ENCODE results near the gene DAPK1.

The DAPK1 gene

GRCh38 chr9:87564791-87565241 lies 67.1 kb downstream of the DAPK1 start:
- Histone ChIP-seq H3K79me2 (ENCODE audit: low read length) (peaks cover 44% of the 10 kb centered on the region), H3K9ac (ENCODE audit: low read length) (no peak overlapping the region), H3K4me3 (ENCODE audit: low read length) (no peak overlapping the region), H4K20me1 (ENCODE audit: insufficient read depth, low read length) (no peaks in the 10 kb centered on the region), H3K36me3 (replicated peaks; ENCODE audit: insufficient read depth, low read length) (no peaks in the 10 kb centered on the region), H3F3A (ENCODE audit: insufficient read depth, low read length) (no peaks in the 10 kb centered on the region), H3K9me2 (replicated peaks; ENCODE audit: insufficient read depth, low read length) (no peaks in the 10 kb centered on the region), H3K9me3 (replicated peaks; ENCODE audit: insufficient read depth, low read length) (no peaks in the 10 kb centered on the region), H2AFZ (ENCODE audit: low read length) (no peak overlapping the region), H3K4me1 (ENCODE audit: low read length) (no peaks in the 10 kb centered on the region), H3K27me3 (replicated peaks; ENCODE audit: insufficient read depth, low read length) (no peaks in the 10 kb centered on the region), H3K27ac (ENCODE audit: low read length) (no peak overlapping the region), H3K4me2 (ENCODE audit: low read depth, low read length) (no peak overlapping the region)
- DNase-seq, result no peak
- TF ChIP-seq EZH2phosphoT487 (IDR thresholded peaks at IDR 0.05; ENCODE audit: low read length) (no peak), CTCF (IDR thresholded peaks at IDR 0.05; ENCODE audit: low read length) (no peak), EZH2 (optimal IDR thresholded peaks at IDR 0.05; ENCODE audit: low read depth, low read length) (no peak)

DNA sequence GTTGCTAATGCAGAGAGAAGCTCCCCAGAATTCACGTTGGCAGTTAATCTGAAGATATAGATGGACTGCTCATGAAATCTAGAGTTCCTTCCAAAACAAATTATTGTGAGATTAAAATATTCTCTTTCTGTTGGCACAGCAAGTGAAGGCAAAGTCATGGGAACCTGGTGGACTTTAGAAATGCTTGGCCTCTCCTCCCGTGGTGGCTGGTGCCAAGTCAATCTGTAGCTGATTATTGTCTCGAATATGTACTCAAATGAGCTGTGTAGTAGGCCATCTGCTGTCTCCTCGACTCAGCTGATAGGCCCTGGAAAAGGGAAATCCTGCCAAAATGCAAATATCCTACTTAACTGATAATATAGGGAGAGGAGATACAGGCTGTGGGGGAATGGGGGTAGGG lies 69.3 kb downstream of the DAPK1 start:
- no peak overlapping the region for H3K27ac ChIP-seq (ENCODE audit: low read length)
- no peak overlapping the region for H2AFZ ChIP-seq (ENCODE audit: low read length)
- H3K27me3 ChIP-seq (replicated peaks; ENCODE audit: insufficient read depth, low read length), result no peaks in the 10 kb centered on the region
- H3K9me3 ChIP-seq (replicated peaks; ENCODE audit: insufficient read depth, low read length), result no peaks in the 10 kb centered on the region
- no peaks in the 10 kb centered on the region for H3K4me1 ChIP-seq (ENCODE audit: low read length)
- no peak for DNase-seq
- H4K20me1 ChIP-seq (ENCODE audit: insufficient read depth, low read length), result no peaks in the 10 kb centered on the region
- H3K79me2 ChIP-seq (ENCODE audit: low read length), result peaks cover 52% of the 10 kb centered on the region
- TF ChIP-seq EZH2 (optimal IDR thresholded peaks at IDR 0.05; ENCODE audit: low read depth, low read length), result no peak
- TF ChIP-seq EZH2phosphoT487 (IDR thresholded peaks at IDR 0.05; ENCODE audit: low read length), result no peak
- TF ChIP-seq CTCF (IDR thresholded peaks at IDR 0.05; ENCODE audit: low read length), result no peak
- H3K4me3 ChIP-seq (ENCODE audit: low read length), result no peak overlapping the region
- no peak overlapping the region for H3K4me2 ChIP-seq (ENCODE audit: low read depth, low read length)
- no peak overlapping the region for H3K9ac ChIP-seq (ENCODE audit: low read length)
- no peaks in the 10 kb centered on the region for H3K36me3 ChIP-seq (replicated peaks; ENCODE audit: insufficient read depth, low read length)
- no peaks in the 10 kb centered on the region for H3F3A ChIP-seq (ENCODE audit: insufficient read depth, low read length)
- no peaks in the 10 kb centered on the region for H3K9me2 ChIP-seq (replicated peaks; ENCODE audit: insufficient read depth, low read length)

DNA sequence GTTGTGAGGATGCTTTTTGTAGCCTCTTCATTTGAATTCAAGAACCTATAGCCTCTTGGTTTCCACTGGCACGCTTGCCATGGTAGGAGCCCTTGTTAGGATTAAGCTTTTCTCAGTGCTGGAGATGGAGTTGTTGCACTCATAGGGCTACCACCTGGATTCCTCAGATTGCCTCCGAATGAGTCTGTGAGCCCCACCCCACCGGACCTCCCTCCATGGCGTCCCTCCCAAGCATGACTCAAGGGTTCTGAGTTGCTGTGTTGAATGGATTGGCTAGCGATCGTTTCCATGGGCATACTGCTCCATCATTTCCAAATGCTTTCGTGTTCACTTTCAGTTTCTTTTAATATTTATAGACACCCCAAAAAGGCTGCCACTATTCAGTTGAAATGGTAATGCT lies 69.9 kb downstream of the DAPK1 start:
- Histone ChIP-seq H3K27ac (ENCODE audit: low read length) (no peak overlapping the region), H2AFZ (ENCODE audit: low read length) (no peak overlapping the region), H3K9me2 (replicated peaks; ENCODE audit: insufficient read depth, low read length) (no peaks in the 10 kb centered on the region), H3K27me3 (replicated peaks; ENCODE audit: insufficient read depth, low read length) (no peaks in the 10 kb centered on the region), H3K4me3 (ENCODE audit: low read length) (no peak overlapping the region), H3K4me2 (ENCODE audit: low read depth, low read length) (no peak overlapping the region), H3K4me1 (ENCODE audit: low read length) (no peaks in the 10 kb centered on the region), H3K79me2 (ENCODE audit: low read length) (peaks cover 53% of the 10 kb centered on the region), H4K20me1 (ENCODE audit: insufficient read depth, low read length) (no peaks in the 10 kb centered on the region), H3F3A (ENCODE audit: insufficient read depth, low read length) (no peaks in the 10 kb centered on the region), H3K9me3 (replicated peaks; ENCODE audit: insufficient read depth, low read length) (no peaks in the 10 kb centered on the region), H3K36me3 (replicated peaks; ENCODE audit: insufficient read depth, low read length) (no peaks in the 10 kb centered on the region), H3K9ac (ENCODE audit: low read length) (no peak overlapping the region)
- no peak for TF ChIP-seq EZH2 (optimal IDR thresholded peaks at IDR 0.05; ENCODE audit: low read depth, low read length)
- no peak for TF ChIP-seq CTCF (IDR thresholded peaks at IDR 0.05; ENCODE audit: low read length)
- TF ChIP-seq EZH2phosphoT487 (IDR thresholded peaks at IDR 0.05; ENCODE audit: low read length), result no peak
- no peak for DNase-seq
